IMR-90 (cell line): Measurements from ENCODE around the gene SLC6A4. TPM values are rescaled to one million over a fixed set of nuclear protein-coding genes. Genes with fewer than 3 reads are reported as not detected.

Experiments
- ATAC-seq: fragments of 200-7000 bp; cut with Tn5 transposase; 2 replicates; pipeline ENCODE4 v1.9.1; 2020; ENCODE audit warnings: low read depth, mild to moderate bottlenecking, moderate library complexity
- BruUV-seq: library from RNA; stranded (reverse); fragments of 400-500 nt; replicated peaks from 2 replicates; lab custom pipeline; 2021; lab: Mats Ljungman, UMichigan
- CTCF ChIA-PET: fragments of 300-600 bp; formaldehyde crosslinking; extraction: SDS; loops from one replicate; lab custom pipeline; 2021; ENCODE audit warnings: antibody characterized with exemption; lab: Yijun Ruan, JAX
- POLR2A ChIA-PET: fragments of 300-600 bp; sonication (Branson Sonifier 250); formaldehyde crosslinking; loops from one replicate; lab custom pipeline; 2022; ENCODE audit warnings: antibody characterized with exemption; ENCODE audit not compliant: unreplicated experiment; lab: Charles Lee
- DNase-seq: peaks from one replicate; pipeline ENCODE4 v3.0.0; 2013
- H2AFZ ChIP-seq: replicated peaks from 2 replicates; pipeline ENCODE3; 2013; ENCODE audit warnings: low read length, mild to moderate bottlenecking; ENCODE audit not compliant: poor library complexity
- H2AK5ac ChIP-seq: 2 replicates; pipeline ENCODE4 v1.6.1; 2013; ENCODE audit warnings: low read depth, low read length, inconsistent platforms
- H2AK9ac ChIP-seq: replicated peaks from 2 replicates; pipeline ENCODE3; 2013; ENCODE audit warnings: mild to moderate bottlenecking, low read depth, low read length, moderate library complexity; ENCODE audit not compliant: poor library complexity
- H2BK120ac ChIP-seq: 2 replicates; pipeline ENCODE4 v1.6.1; 2013; ENCODE audit warnings: low read depth, low read length, inconsistent platforms
- H2BK15ac ChIP-seq: 3 replicates; pipeline ENCODE4 v1.6.1; 2013; ENCODE audit warnings: low read depth, low read length, inconsistent platforms
- H2BK20ac ChIP-seq: 2 replicates; pipeline ENCODE4 v1.6.1; 2013; ENCODE audit warnings: low read depth, mild to moderate bottlenecking, inconsistent platforms, low read length, moderate library complexity
- H2BK5ac ChIP-seq: 2 replicates; pipeline ENCODE4 v1.6.1; 2013; ENCODE audit warnings: mild to moderate bottlenecking, low read depth, low read length, inconsistent platforms; ENCODE audit not compliant: poor library complexity, severe bottlenecking
- H3K14ac ChIP-seq: replicated peaks from 2 replicates; pipeline ENCODE4 v1.6.1; 2013; ENCODE audit warnings: low read depth, low read length, inconsistent platforms
- H3K18ac ChIP-seq: 2 replicates; pipeline ENCODE4 v1.6.1; 2013; ENCODE audit warnings: low read depth, low read length, control low read depth
- H3K23ac ChIP-seq: 2 replicates; pipeline ENCODE4 v1.6.1; 2013; ENCODE audit warnings: low read depth, low read length, inconsistent platforms
- H3K27ac ChIP-seq: 2 replicates; pipeline ENCODE4 v1.5.1; 2013; ENCODE audit warnings: mild to moderate bottlenecking, control low read depth, low read length; ENCODE audit not compliant: insufficient read depth
- H3K27me3 ChIP-seq: 2 replicates; pipeline ENCODE4 v1.6.1; 2013; ENCODE audit warnings: low read length; ENCODE audit not compliant: control insufficient read depth, insufficient read depth
- H3K36me3 ChIP-seq: 2 replicates; pipeline ENCODE4 v1.6.1; 2013; ENCODE audit warnings: low read length, mixed read lengths; ENCODE audit not compliant: control insufficient read depth, insufficient read depth
- H3K4ac ChIP-seq: 2 replicates; pipeline ENCODE4 v1.6.1; 2013; ENCODE audit warnings: low read depth, low read length, inconsistent platforms
- H3K4me1 ChIP-seq: 2 replicates; pipeline ENCODE4 v1.6.1; 2013; ENCODE audit warnings: low read length, mixed read lengths; ENCODE audit not compliant: control insufficient read depth, insufficient read depth
- H3K4me2 ChIP-seq: 2 replicates; pipeline ENCODE4 v1.6.1; 2013; ENCODE audit warnings: low read depth, mild to moderate bottlenecking, control low read depth, low read length, moderate library complexity
- H3K4me3 ChIP-seq: 2 replicates; pipeline ENCODE4 v1.5.1; 2013; ENCODE audit warnings: low read depth, mild to moderate bottlenecking, control low read depth, low read length, moderate library complexity; ENCODE audit not compliant: insufficient read depth
- H3K56ac ChIP-seq: 2 replicates; pipeline ENCODE4 v1.6.1; 2013; ENCODE audit warnings: low read length, inconsistent platforms; ENCODE audit not compliant: insufficient read depth; ENCODE audit errors: extremely low read depth
- H3K79me1 ChIP-seq, 2 experiments: 2 replicates each; pipeline ENCODE4 v1.6.1; 2013; ENCODE audit warnings: low read length in 2 of 2, inconsistent platforms in 1 of 2, low read depth in 1 of 2
- H3K9ac ChIP-seq: 2 replicates; pipeline ENCODE4 v1.6.1; 2013; ENCODE audit warnings: low read depth, low read length, control low read depth
- H3K9me1 ChIP-seq: 2 replicates; pipeline ENCODE4 v1.6.1; 2013; ENCODE audit warnings: low read length, inconsistent platforms; ENCODE audit not compliant: insufficient read depth
- H3K9me3 ChIP-seq: 2 replicates; pipeline ENCODE4 v1.6.1; 2013; ENCODE audit warnings: low read length; ENCODE audit not compliant: control insufficient read depth, insufficient read depth
- H4K20me1 ChIP-seq: 2 replicates; pipeline ENCODE4 v1.6.1; 2013; ENCODE audit warnings: low read length, inconsistent platforms; ENCODE audit not compliant: insufficient read depth
- H4K5ac ChIP-seq: 2 replicates; pipeline ENCODE4 v1.6.1; 2013; ENCODE audit warnings: mild to moderate bottlenecking, low read depth, low read length, control low read depth
- H4K8ac ChIP-seq, 2 experiments: 2 replicates each; pipeline ENCODE4 v1.6.1; 2013; ENCODE audit warnings: low read depth in 2 of 2, low read length in 2 of 2, control low read depth in 1 of 2, inconsistent platforms in 1 of 2
- H4K91ac ChIP-seq: 2 replicates; pipeline ENCODE4 v1.6.1; 2013; ENCODE audit warnings: low read depth, low read length, inconsistent platforms; ENCODE audit not compliant: insufficient read depth
- BHLHE40 ChIP-seq: fragments of 150-350 bp; IDR thresholded peaks from 2 replicates; pipeline ENCODE4 v1.6.1; 2016; ENCODE audit warnings: mild to moderate bottlenecking, low read depth, low read length
- CEBPB ChIP-seq: IDR thresholded peaks from 2 replicates; pipeline ENCODE4 v1.6.1; 2012; ENCODE audit warnings: low read depth, low read length, improper control_type of control experiment
- ELK1 ChIP-seq: fragments of 150-350 bp; IDR thresholded peaks from 2 replicates; pipeline ENCODE4 v1.6.1; 2016; ENCODE audit warnings: low read depth, mild to moderate bottlenecking, low read length, moderate library complexity, borderline replicate concordance
- FOS ChIP-seq: fragments of 150-350 bp; IDR thresholded peaks from 2 replicates; pipeline ENCODE4 v1.6.1; 2016; ENCODE audit warnings: low read depth, low read length
- MAFK ChIP-seq: IDR thresholded peaks from 2 replicates; pipeline ENCODE4 v1.6.1; 2012; ENCODE audit warnings: low read depth, low read length, improper control_type of control experiment
- MAZ ChIP-seq: IDR thresholded peaks from 2 replicates; pipeline ENCODE4 v1.6.1; 2012; ENCODE audit warnings: low read depth, mild to moderate bottlenecking, low read length, improper control_type of control experiment, moderate library complexity, borderline replicate concordance
- MXI1 ChIP-seq: IDR thresholded peaks from 2 replicates; pipeline ENCODE4 v1.6.1; 2012; ENCODE audit warnings: low read depth, mild to moderate bottlenecking, low read length, moderate library complexity, borderline replicate concordance
- NFE2L2 ChIP-seq: fragments of 150-350 bp; IDR thresholded peaks from 2 replicates; pipeline ENCODE4 v1.6.1; 2016; ENCODE audit warnings: low read depth, mild to moderate bottlenecking, low read length
- POLR2A ChIP-seq: IDR thresholded peaks from 2 replicates; pipeline ENCODE4 v1.6.1; 2012; ENCODE audit warnings: mild to moderate bottlenecking, low read depth, low read length
- RAD21 ChIP-seq: IDR thresholded peaks from 2 replicates; pipeline ENCODE4 v1.6.1; 2012; ENCODE audit warnings: low read length, improper control_type of control experiment
- RCOR1 ChIP-seq: IDR thresholded peaks from 2 replicates; pipeline ENCODE4 v1.6.1; 2012; ENCODE audit warnings: mild to moderate bottlenecking, low read length, improper control_type of control experiment; ENCODE audit not compliant: insufficient replicate concordance
- RFX5 ChIP-seq: IDR thresholded peaks from 2 replicates; pipeline ENCODE4 v1.8.0; 2012; ENCODE audit warnings: low read depth, mild to moderate bottlenecking, low read length, moderate library complexity
- SMC3 ChIP-seq: fragments of 150-350 bp; IDR thresholded peaks from 2 replicates; pipeline ENCODE4 v1.6.1; 2016; ENCODE audit warnings: low read depth, mild to moderate bottlenecking, antibody characterized with exemption, low read length, moderate library complexity
- WGBS, 2 experiments: methylation state at CpG; one replicate each; pipeline versions ENCODE4 v1.1.5 to v1.1.7; 2013; ENCODE audit warnings: missing lambda C conversion rate in 2 of 2; ENCODE audit not compliant: insufficient read length in 1 of 2; ENCODE audit errors: extremely low coverage in 2 of 2; 5-methylcytosine and 5-hydroxymethylcytosine counted together
- dilution Hi-C: fragments of 300-500 bp; cut with HindIII; formaldehyde crosslinking; loops from one replicate; pipeline ENCODE4 v1.14.3; 2018; ENCODE audit warnings: low sequenced_read_pairs; ENCODE audit not compliant: unreplicated experiment
- in situ Hi-C: fragments of 300-500 bp; cut with MboI; formaldehyde crosslinking; loops from 3 replicates; pipeline ENCODE4 v1.14.3; 2019; ENCODE audit warnings: low sequenced_read_pairs, inconsistent platforms, mixed read lengths
- intact Hi-C: fragments of 100-400 bp; cut with micrococcal nuclease; formaldehyde crosslinking; loops from 2 replicates; pipeline ENCODE4 v1.10.0; 2022
- polyA plus RNA-seq, 3 experiments: library from polyadenylated mRNA; depleted of rRNA; stranded (reverse); fragments of >200 nt; gene quantifications; 2 replicates each; pipeline ENCODE4 v1.2.3, GENCODE V29; 2012; ENCODE audit warnings: low replicate concordance in 1 of 3
- total RNA-seq: library from RNA; depleted of rRNA; stranded (reverse); fragments of >200 nt; gene quantifications from 2 replicates; pipeline ENCODE4 v1.2.3, GENCODE V29; 2012
- TF ChIP-seq, protein P1 (sequence below): fragments of 150-350 bp; IDR thresholded peaks from 2 replicates; pipeline ENCODE4 v1.6.1; 2017; ENCODE audit warnings: mild to moderate bottlenecking, antibody characterized with exemption, low read length, low read depth
- TF ChIP-seq, protein P2 (sequence below): conservative IDR thresholded peaks from 2 replicates; pipeline ENCODE4 v1.5.1; 2012; ENCODE audit warnings: mild to moderate bottlenecking, low read depth, low read length, improper control_type of control experiment

Gene SLC6A4
- total and polyA plus RNA-seq, 2 of the 4 experiments (the other 2 are of a cell fraction): under 0.01 TPM; not detected in 1

DNA sequence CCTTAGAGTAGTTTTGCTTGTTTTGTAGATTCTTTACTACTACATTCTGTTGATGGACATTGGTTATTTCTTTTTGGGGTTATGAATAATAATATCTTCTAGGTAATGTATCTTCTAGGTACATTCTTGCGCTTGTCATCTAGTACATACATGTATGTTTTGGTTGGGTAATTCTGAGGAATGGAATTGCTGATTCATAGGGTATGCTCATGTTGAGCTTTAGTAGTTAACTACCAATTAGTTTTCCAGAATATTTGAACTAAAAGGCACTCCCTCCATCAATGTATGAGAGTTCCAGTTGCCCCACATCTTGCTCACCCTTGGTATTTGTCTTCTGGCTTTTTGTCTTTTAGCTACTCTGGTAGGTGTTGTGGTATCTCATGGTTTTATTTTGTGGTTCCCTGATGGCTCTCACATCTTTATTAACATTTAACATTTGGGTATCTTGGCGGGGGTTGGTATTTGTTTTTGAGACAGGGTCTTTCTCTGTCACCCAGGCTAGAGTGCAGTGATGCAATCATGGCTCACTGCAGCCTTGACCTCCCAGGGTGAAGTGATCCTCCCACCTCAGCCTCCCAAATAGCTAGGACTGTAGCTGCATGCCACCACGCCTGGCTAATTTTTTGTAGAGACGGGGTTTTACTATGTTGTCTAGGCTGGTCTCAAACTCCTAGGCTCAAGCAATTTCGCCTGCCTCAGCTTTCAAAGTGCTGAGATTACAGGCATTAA lies 47.1 kb downstream of the SLC6A4 start:
- H4K20me1 ChIP-seq: no peaks in the 10 kb centered on the region
- H3K36me3 ChIP-seq: peaks cover 12% of the 10 kb centered on the region
- no peak overlapping the region for H2BK120ac ChIP-seq
- no peak overlapping the region for H3K9ac ChIP-seq
- DNase-seq (no peak), ATAC-seq (no peak)
- H3K9me1 ChIP-seq: peaks cover 3% of the 10 kb centered on the region; the same call in 1 of the 2 replicates
- no peak overlapping the region for H2AK5ac ChIP-seq
- no peak overlapping the region for H2BK15ac ChIP-seq
- no CpG with 5 or more reads among the region's 5 CpGs for WGBS, 2 experiments
- H3K4me1 ChIP-seq: no peaks in the 10 kb centered on the region
- no TSS peak for BruUV-seq
- H2BK5ac ChIP-seq: no peak overlapping the region
- no peaks in the 10 kb centered on the region for H3K27me3 ChIP-seq
- no peak overlapping the region for H3K23ac ChIP-seq
- no peak overlapping the region for H4K8ac ChIP-seq
- H4K5ac ChIP-seq: no peak overlapping the region
- intact Hi-C loops (loop anchor here (5.0 kb wide), 1 partner anchor 84 kb away; no protein-coding TSS in a partner anchor), dilution Hi-C loops (no loop called here), in situ Hi-C loops (no loop called here)
- H3K4me2 ChIP-seq: no peak overlapping the region
- no peak overlapping the region for H3K18ac ChIP-seq
- H4K91ac ChIP-seq: no peak overlapping the region
- no peak overlapping the region for H3K4ac ChIP-seq
- H3K79me1 ChIP-seq: peaks cover 0 to 3% of the 10 kb centered on the region in 2 experiments; a peak in 1 of 4 replicates
- no peak overlapping the region for H3K4me3 ChIP-seq
- TF ChIP-seq, protein P1, sequence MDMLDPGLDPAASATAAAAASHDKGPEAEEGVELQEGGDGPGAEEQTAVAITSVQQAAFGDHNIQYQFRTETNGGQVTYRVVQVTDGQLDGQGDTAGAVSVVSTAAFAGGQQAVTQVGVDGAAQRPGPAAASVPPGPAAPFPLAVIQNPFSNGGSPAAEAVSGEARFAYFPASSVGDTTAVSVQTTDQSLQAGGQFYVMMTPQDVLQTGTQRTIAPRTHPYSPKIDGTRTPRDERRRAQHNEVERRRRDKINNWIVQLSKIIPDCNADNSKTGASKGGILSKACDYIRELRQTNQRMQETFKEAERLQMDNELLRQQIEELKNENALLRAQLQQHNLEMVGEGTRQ: no peak
- TF ChIP-seq MAFK (no peak), POLR2A (no peak), FOS (no peak), RFX5 (no peak), RCOR1 (no peak), SMC3 (no peak), CEBPB (no peak), MXI1 (no peak), MAZ (no peak), RAD21 (no peak), ELK1 (no peak), NFE2L2 (no peak), BHLHE40 (no peak)
- TF ChIP-seq, protein P2, sequence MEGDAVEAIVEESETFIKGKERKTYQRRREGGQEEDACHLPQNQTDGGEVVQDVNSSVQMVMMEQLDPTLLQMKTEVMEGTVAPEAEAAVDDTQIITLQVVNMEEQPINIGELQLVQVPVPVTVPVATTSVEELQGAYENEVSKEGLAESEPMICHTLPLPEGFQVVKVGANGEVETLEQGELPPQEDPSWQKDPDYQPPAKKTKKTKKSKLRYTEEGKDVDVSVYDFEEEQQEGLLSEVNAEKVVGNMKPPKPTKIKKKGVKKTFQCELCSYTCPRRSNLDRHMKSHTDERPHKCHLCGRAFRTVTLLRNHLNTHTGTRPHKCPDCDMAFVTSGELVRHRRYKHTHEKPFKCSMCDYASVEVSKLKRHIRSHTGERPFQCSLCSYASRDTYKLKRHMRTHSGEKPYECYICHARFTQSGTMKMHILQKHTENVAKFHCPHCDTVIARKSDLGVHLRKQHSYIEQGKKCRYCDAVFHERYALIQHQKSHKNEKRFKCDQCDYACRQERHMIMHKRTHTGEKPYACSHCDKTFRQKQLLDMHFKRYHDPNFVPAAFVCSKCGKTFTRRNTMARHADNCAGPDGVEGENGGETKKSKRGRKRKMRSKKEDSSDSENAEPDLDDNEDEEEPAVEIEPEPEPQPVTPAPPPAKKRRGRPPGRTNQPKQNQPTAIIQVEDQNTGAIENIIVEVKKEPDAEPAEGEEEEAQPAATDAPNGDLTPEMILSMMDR: no peak
- no peak overlapping the region for H3K27ac ChIP-seq
- no peak overlapping the region for H3K56ac ChIP-seq
- no peaks in the 10 kb centered on the region for H3K9me3 ChIP-seq
- CTCF ChIA-PET: no interaction called here
- POLR2A ChIA-PET: no interaction called here
- no peak overlapping the region for H2AFZ ChIP-seq
- H2AK9ac ChIP-seq: no peak overlapping the region
- H3K14ac ChIP-seq: no peak overlapping the region
- H2BK20ac ChIP-seq: no peak overlapping the region
